Measurements from ENCODE around the gene ABCB4.

The ABCB4 gene

DNA sequence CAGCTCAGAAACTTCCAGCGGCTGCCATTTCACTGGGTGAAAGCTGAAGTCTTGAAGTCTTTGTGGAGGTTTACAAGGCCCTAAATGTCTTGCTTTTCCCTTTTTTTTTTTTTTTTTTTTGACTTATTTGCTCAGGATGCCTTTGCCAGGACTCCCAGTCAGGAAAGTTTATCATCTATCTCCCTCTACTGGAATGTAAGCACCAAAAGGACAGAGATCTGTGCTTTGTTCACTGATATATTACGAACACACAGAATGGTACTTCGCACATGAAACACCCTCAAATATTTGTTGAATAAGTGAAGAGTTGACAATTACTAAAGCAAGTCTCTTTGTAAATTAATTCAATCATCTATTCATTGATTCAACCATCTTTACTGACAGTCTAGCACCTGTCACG lies 23.2 kb downstream of the ABCB4 start:
- H3K27ac ChIP-seq (ENCODE audit: low read length) = no peak overlapping the region
- no peaks in the 10 kb centered on the region for H3K4me1 ChIP-seq (ENCODE audit: insufficient read depth, low read length)

DNA sequence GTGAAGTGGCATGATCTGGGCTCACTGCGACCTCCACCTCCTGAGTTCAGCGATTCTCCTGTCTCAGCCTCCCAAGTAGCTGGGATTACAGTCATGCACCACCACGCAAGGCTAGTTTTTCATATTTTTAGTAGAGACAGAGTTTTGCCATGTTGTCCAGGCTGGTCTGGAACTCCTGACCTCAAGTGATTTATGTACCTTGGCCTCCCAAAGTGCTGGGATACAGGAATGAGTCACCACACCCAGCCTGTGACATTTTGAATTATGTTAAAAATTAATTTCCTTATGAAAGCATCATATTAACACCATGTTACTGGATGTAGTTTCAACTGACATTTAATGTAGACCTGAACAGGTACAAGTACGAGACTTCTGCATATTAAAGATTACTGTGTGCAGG lies 24.3 kb downstream of the ABCB4 start:
- H3K9me3 ChIP-seq (ENCODE audit: insufficient read depth, low read depth, low read length) = no peaks in the 10 kb centered on the region
- no peak overlapping the region for H3K9ac ChIP-seq (ENCODE audit: low read depth, low read length)
- no peaks in the 10 kb centered on the region for H3K4me1 ChIP-seq (ENCODE audit: insufficient read depth, low read length)
- no peak overlapping the region for H3K27ac ChIP-seq (ENCODE audit: low read length)
- H3K4me3 ChIP-seq (ENCODE audit: low read length) = no peak overlapping the region
- no peaks in the 10 kb centered on the region for H3K36me3 ChIP-seq (ENCODE audit: insufficient read depth, low read depth, low read length)
- H3K27me3 ChIP-seq (ENCODE audit: insufficient read depth, low read length) = no peaks in the 10 kb centered on the region

More for the DNA sequence above, 23.2 kb downstream of the ABCB4 start:
- Histone ChIP-seq H3K9ac (ENCODE audit: low read depth, low read length) (no peak overlapping the region), H3K9me3 (ENCODE audit: insufficient read depth, low read depth, low read length) (no peaks in the 10 kb centered on the region), H3K27me3 (ENCODE audit: insufficient read depth, low read length) (no peaks in the 10 kb centered on the region), H3K4me3 (ENCODE audit: low read length) (no peak overlapping the region), H3K36me3 (ENCODE audit: insufficient read depth, low read depth, low read length) (no peaks in the 10 kb centered on the region)

DNA sequence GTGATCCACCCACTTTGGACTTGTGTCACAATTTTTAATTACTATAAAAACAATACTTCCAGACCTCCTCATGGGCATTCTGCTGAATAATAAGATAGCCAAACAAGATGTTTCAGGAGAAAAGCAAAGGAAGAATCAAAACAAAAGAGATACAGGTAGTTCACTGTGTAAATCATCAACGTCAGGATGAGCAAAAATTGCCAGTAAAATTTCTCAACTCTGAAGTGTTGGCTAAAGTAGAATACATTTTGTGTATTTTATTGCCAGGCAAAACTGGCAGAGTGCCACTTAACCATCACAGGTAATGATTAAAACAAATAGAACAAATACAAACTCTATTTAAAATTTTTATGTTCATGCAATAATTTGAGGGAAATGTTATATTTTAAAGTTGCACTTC lies 24.8 kb downstream of the ABCB4 start:
- no peaks in the 10 kb centered on the region for H3K4me1 ChIP-seq (ENCODE audit: insufficient read depth, low read length)
- no peak overlapping the region for H3K9ac ChIP-seq (ENCODE audit: low read depth, low read length)
- no peaks in the 10 kb centered on the region for H3K36me3 ChIP-seq (ENCODE audit: insufficient read depth, low read depth, low read length)
- no peak overlapping the region for H3K4me3 ChIP-seq (ENCODE audit: low read length)
- no peak overlapping the region for H3K27ac ChIP-seq (ENCODE audit: low read length)
- H3K9me3 ChIP-seq (ENCODE audit: insufficient read depth, low read depth, low read length) = no peaks in the 10 kb centered on the region
- no peaks in the 10 kb centered on the region for H3K27me3 ChIP-seq (ENCODE audit: insufficient read depth, low read length)

DNA sequence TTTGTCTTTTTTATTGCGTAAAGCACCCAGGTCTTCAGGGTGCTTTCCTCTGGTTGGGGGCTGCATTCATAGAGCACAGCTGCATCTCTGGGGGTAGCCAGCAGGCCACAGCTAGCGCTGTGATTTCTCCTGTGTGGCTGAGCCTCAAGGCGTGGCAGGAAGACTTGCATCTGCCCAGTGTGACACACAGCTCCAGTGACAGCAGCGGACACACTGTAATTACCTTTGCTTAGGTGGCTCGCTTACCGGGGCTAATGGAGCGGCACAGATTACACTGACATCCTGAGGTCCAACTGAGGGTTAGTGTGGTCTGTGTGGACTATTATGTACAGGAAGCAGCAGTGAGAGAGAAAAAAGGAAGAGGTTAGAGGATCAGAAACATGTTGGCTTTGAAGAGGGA lies 27.1 kb downstream of the ABCB4 start:
- H3K36me3 ChIP-seq (ENCODE audit: insufficient read depth, low read depth, low read length) = no peaks in the 10 kb centered on the region
- H3K4me3 ChIP-seq (ENCODE audit: low read length) = no peak overlapping the region
- H3K9me3 ChIP-seq (ENCODE audit: insufficient read depth, low read depth, low read length) = no peaks in the 10 kb centered on the region
- no peak overlapping the region for H3K27ac ChIP-seq (ENCODE audit: low read length)
- no peaks in the 10 kb centered on the region for H3K4me1 ChIP-seq (ENCODE audit: insufficient read depth, low read length)
- no peak overlapping the region for H3K9ac ChIP-seq (ENCODE audit: low read depth, low read length)
- no peaks in the 10 kb centered on the region for H3K27me3 ChIP-seq (ENCODE audit: insufficient read depth, low read length)

- Histone ChIP-seq H3K9me3 (ENCODE audit: insufficient read depth, low read depth, low read length) (no peaks in the 10 kb centered on the region), H3K27ac (ENCODE audit: low read length) (no peak overlapping the region), H3K36me3 (ENCODE audit: insufficient read depth, low read depth, low read length) (no peaks in the 10 kb centered on the region)
Measured at GRCh38 chr7:87447116-87447635, 28.3 kb downstream of the ABCB4 start.

DNA sequence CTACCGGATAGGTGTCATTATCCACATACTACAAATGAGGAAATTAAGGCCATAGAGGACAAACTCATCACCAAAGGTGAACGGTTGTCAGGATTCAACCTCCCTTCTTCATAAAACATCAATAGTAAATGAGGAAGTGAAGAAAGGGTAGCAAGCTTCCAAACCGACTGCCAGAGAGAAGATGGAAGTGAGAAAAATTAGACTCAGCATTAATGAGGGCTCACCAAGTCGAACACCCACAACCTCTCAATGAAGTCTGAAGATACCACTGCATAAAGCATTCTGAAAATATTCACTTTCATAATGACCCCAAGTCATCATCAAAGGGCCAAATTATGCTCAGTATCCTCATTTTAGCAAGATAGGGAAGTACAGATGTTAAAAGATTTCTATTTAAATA lies 29.6 kb downstream of the ABCB4 start:
- Histone ChIP-seq H3K9ac (ENCODE audit: low read depth, low read length) (no peak overlapping the region), H3K36me3 (ENCODE audit: insufficient read depth, low read depth, low read length) (no peaks in the 10 kb centered on the region), H3K4me1 (ENCODE audit: insufficient read depth, low read length) (no peaks in the 10 kb centered on the region), H3K27me3 (ENCODE audit: insufficient read depth, low read length) (no peaks in the 10 kb centered on the region), H3K4me3 (ENCODE audit: low read length) (no peak overlapping the region), H3K9me3 (ENCODE audit: insufficient read depth, low read depth, low read length) (no peaks in the 10 kb centered on the region), H3K27ac (ENCODE audit: low read length) (no peak overlapping the region)

More at GRCh38 chr7:87447116-87447635, 28.3 kb downstream of the ABCB4 start:
- Histone ChIP-seq H3K27me3 (ENCODE audit: insufficient read depth, low read length) (no peaks in the 10 kb centered on the region), H3K9ac (ENCODE audit: low read depth, low read length) (no peak overlapping the region), H3K4me1 (ENCODE audit: insufficient read depth, low read length) (no peaks in the 10 kb centered on the region), H3K4me3 (ENCODE audit: low read length) (no peak overlapping the region)

GRCh38 chr7:87435546-87435945 lies 39.9 kb downstream of the ABCB4 start:
- Histone ChIP-seq H3K9me3 (ENCODE audit: insufficient read depth, low read depth, low read length) (no peaks in the 10 kb centered on the region), H3K9ac (ENCODE audit: low read depth, low read length) (no peak overlapping the region), H3K36me3 (ENCODE audit: insufficient read depth, low read depth, low read length) (no peaks in the 10 kb centered on the region), H3K27me3 (ENCODE audit: insufficient read depth, low read length) (no peaks in the 10 kb centered on the region), H3K27ac (ENCODE audit: low read length) (no peak overlapping the region), H3K4me3 (ENCODE audit: low read length) (no peak overlapping the region), H3K4me1 (ENCODE audit: insufficient read depth, low read length) (no peaks in the 10 kb centered on the region; the same call in 1 of the 2 replicates)

- Histone ChIP-seq H3K4me1 (ENCODE audit: insufficient read depth, low read length) (no peaks in the 10 kb centered on the region), H3K9me3 (ENCODE audit: insufficient read depth, low read depth, low read length) (no peaks in the 10 kb centered on the region), H3K9ac (ENCODE audit: low read depth, low read length) (no peak overlapping the region), H3K4me3 (ENCODE audit: low read length) (no peak overlapping the region), H3K27me3 (ENCODE audit: insufficient read depth, low read length) (no peaks in the 10 kb centered on the region), H3K27ac (ENCODE audit: low read length) (no peak overlapping the region), H3K36me3 (ENCODE audit: insufficient read depth, low read depth, low read length) (no peaks in the 10 kb centered on the region)
Measured at GRCh38 chr7:87432536-87432935, 42.9 kb downstream of the ABCB4 start.

- H3K4me1 ChIP-seq (ENCODE audit: insufficient read depth, low read length) = no peaks in the 10 kb centered on the region
- H3K36me3 ChIP-seq (ENCODE audit: insufficient read depth, low read depth, low read length) = no peaks in the 10 kb centered on the region
- no peak overlapping the region for H3K27ac ChIP-seq (ENCODE audit: low read length)
- H3K9ac ChIP-seq (ENCODE audit: low read depth, low read length) = no peak overlapping the region
- H3K27me3 ChIP-seq (ENCODE audit: insufficient read depth, low read length) = no peaks in the 10 kb centered on the region
- no peaks in the 10 kb centered on the region for H3K9me3 ChIP-seq (ENCODE audit: insufficient read depth, low read depth, low read length)
- no peak overlapping the region for H3K4me3 ChIP-seq (ENCODE audit: low read length)
Measured at GRCh38 chr7:87427288-87427687, 48.2 kb downstream of the ABCB4 start.

- H3K27me3 ChIP-seq (ENCODE audit: insufficient read depth, low read length) = no peaks in the 10 kb centered on the region
- H3K9ac ChIP-seq (ENCODE audit: low read depth, low read length) = no peak overlapping the region
Measured at GRCh38 chr7:87426160-87426559, 49.3 kb downstream of the ABCB4 start.

DNA sequence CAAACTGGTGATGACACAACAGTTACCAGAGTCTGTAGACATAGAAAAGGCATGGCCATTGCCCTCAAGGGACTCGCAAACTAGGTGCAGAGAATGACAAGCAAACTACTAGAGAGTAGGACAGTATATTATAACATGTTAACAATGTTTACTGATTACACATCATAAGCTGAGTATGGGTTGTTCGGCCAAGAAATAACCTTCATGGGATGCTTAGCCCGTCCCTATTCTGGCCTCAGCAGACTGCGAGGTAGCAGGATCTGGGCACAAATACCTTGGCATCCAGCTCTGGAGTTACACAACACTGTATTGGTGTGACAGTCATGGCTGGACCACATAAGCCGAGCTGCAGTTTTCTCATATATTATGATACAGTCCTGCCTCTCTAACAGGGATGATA lies 51.4 kb downstream of the ABCB4 start:
- Histone ChIP-seq H3K27ac (ENCODE audit: low read length) (no peak overlapping the region), H3K36me3 (ENCODE audit: insufficient read depth, low read depth, low read length) (no peaks in the 10 kb centered on the region), H3K4me3 (ENCODE audit: low read length) (no peak overlapping the region), H3K4me1 (ENCODE audit: insufficient read depth, low read length) (no peaks in the 10 kb centered on the region), H3K9me3 (ENCODE audit: insufficient read depth, low read depth, low read length) (no peaks in the 10 kb centered on the region), H3K9ac (ENCODE audit: low read depth, low read length) (no peak overlapping the region), H3K27me3 (ENCODE audit: insufficient read depth, low read length) (no peaks in the 10 kb centered on the region)

More at GRCh38 chr7:87426160-87426559, 49.3 kb downstream of the ABCB4 start:
- no peaks in the 10 kb centered on the region for H3K36me3 ChIP-seq (ENCODE audit: insufficient read depth, low read depth, low read length)
- H3K27ac ChIP-seq (ENCODE audit: low read length) = no peak overlapping the region
- no peaks in the 10 kb centered on the region for H3K4me1 ChIP-seq (ENCODE audit: insufficient read depth, low read length)
- no peaks in the 10 kb centered on the region for H3K9me3 ChIP-seq (ENCODE audit: insufficient read depth, low read depth, low read length)
- H3K4me3 ChIP-seq (ENCODE audit: low read length) = no peak overlapping the region

GRCh38 chr7:87420173-87420572 lies 55.3 kb downstream of the ABCB4 start:
- no peaks in the 10 kb centered on the region for H3K4me1 ChIP-seq (ENCODE audit: insufficient read depth, low read length)
- H3K4me3 ChIP-seq (ENCODE audit: low read length) = no peak overlapping the region
- no peaks in the 10 kb centered on the region for H3K36me3 ChIP-seq (ENCODE audit: insufficient read depth, low read depth, low read length)
- no peaks in the 10 kb centered on the region for H3K9me3 ChIP-seq (ENCODE audit: insufficient read depth, low read depth, low read length)
- no peaks in the 10 kb centered on the region for H3K27me3 ChIP-seq (ENCODE audit: insufficient read depth, low read length)
- H3K27ac ChIP-seq (ENCODE audit: low read length) = no peak overlapping the region
- no peak overlapping the region for H3K9ac ChIP-seq (ENCODE audit: low read depth, low read length)
